ENCODE data around the gene USP6NL. TPM values are rescaled to one million over a fixed set of nuclear protein-coding genes. Genes with fewer than 3 reads are reported as not detected.
A peak's percentile ranks its signal among the peaks of the same experiment; 100 is the strongest.

USP6NL gene
- total and polyA plus RNA-seq, 10 of the 15 experiments (the other 5 are each of a cell fraction or from before 2014, with no cell fraction given), result 4.0 to 27.7 (median 18.2) TPM

GRCh38 chr10:11448545-11449244 is 162.8 kb downstream of the USP6NL start (continued):
- peak; percentile 64; the same call in 1 of the 2 replicates for TF ChIP-seq MEF2A (IDR thresholded peaks at IDR 0.05; ENCODE audit: insufficient read depth, low read depth, low read length)
- 0 out of 2 replicates have a peak, but pooled peaks have one; percentile 10 for TF ChIP-seq IRF4 (IDR thresholded peaks at IDR 0.05; ENCODE audit: low read depth, low read length)
- no peak for TF ChIP-seq MXI1 (IDR thresholded peaks at IDR 0.05; ENCODE audit: low read depth, low read length)
- peak; percentile 98 for TF ChIP-seq PAX5 (IDR thresholded peaks at IDR 0.05; ENCODE audit: borderline replicate concordance, low read depth, low read length)
- no peak for TF ChIP-seq HDAC2 (IDR thresholded peaks at IDR 0.05)
- TF ChIP-seq GATAD2B (conservative IDR thresholded peaks at IDR 0.05; ENCODE audit: low read depth), result no peak
- TF ChIP-seq SPI1 (IDR thresholded peaks at IDR 0.05; ENCODE audit: borderline replicate concordance, insufficient read depth, low read depth, low read length), result peak; percentile 61
- 0 out of 2 replicates have a peak, but pooled peaks have one; percentile 14 for TF ChIP-seq GABPA (IDR thresholded peaks at IDR 0.05; ENCODE audit: low read depth)
- TF ChIP-seq ATF2 (IDR thresholded peaks at IDR 0.05; ENCODE audit: low read length), result peak; percentile 60
- peak; percentile 74; the same call in 1 of the 2 replicates for TF ChIP-seq MTA3 (IDR thresholded peaks at IDR 0.05; ENCODE audit: borderline replicate concordance, low read length)
- peak; percentile 72; the same call in 1 of the 2 replicates for TF ChIP-seq CREB1 (IDR thresholded peaks at IDR 0.05; ENCODE audit: low read depth)
- no peak for TF ChIP-seq RAD21 (IDR thresholded peaks at IDR 0.05; ENCODE audit: insufficient read depth, low read depth, low read length)
- TF ChIP-seq JUNB (IDR thresholded peaks at IDR 0.05), result 0 out of 2 replicates have a peak, but pooled peaks have one; percentile 12
- TF ChIP-seq ETV6 (conservative IDR thresholded peaks at IDR 0.05 in 1 of 2, IDR thresholded peaks at IDR 0.05 in 1 of 2; ENCODE audit: borderline replicate concordance in 1 of 2, low read depth in 1 of 2), result peak in 1 of 2 experiments; percentile 47; a peak in 1 of 4 replicates
- no peak for TF ChIP-seq RCOR1 (conservative IDR thresholded peaks at IDR 0.05; ENCODE audit: low read depth, low read length)
- TF ChIP-seq CREM (IDR thresholded peaks at IDR 0.05; ENCODE audit: low read depth), result 0 out of 2 replicates have a peak, but pooled peaks have one; percentile 54
- no peak for TF ChIP-seq ZNF592 (IDR thresholded peaks at IDR 0.05)
- peak; percentile 41; the same call in 1 of the 2 replicates for TF ChIP-seq RUNX3 (IDR thresholded peaks at IDR 0.05; ENCODE audit: low read length)
- TF ChIP-seq E4F1 (IDR thresholded peaks at IDR 0.05; ENCODE audit: borderline replicate concordance, partially characterized antibody), result no peak

All from GM12878 (cell line).